ENCODE data around the gene RAB37.

GRCh38 chr17:74722782-74723181, 14.3 kb upstream of the RAB37 start:
- TF ChIP-seq ARNT (IDR thresholded peaks at IDR 0.05) (no peak), BHLHE40 (IDR thresholded peaks at IDR 0.05; ENCODE audit: borderline replicate concordance) (no peak), SP1 (IDR thresholded peaks at IDR 0.05) (no peak), CTBP1 (IDR thresholded peaks at IDR 0.05; ENCODE audit: borderline replicate concordance) (no peak), LEF1 (IDR thresholded peaks at IDR 0.05; ENCODE audit: borderline replicate concordance) (no peak), HDGF (IDR thresholded peaks at IDR 0.05; ENCODE audit: borderline replicate concordance) (no peak), FOXK2 (IDR thresholded peaks at IDR 0.05) (no peak), ELF4 (IDR thresholded peaks at IDR 0.05) (no peak), FOXM1 (IDR thresholded peaks at IDR 0.05; ENCODE audit: borderline replicate concordance) (no peak), TARDBP (IDR thresholded peaks at IDR 0.05) (no peak), SUZ12 (IDR thresholded peaks at IDR 0.05) (no peak)
